Caco-2 (cell line): Measurements from ENCODE around the gene NKAIN4. TPM values are rescaled to one million over a fixed set of nuclear protein-coding genes. Genes with fewer than 3 reads are reported as not detected.

Source experiments
- BruUV-seq: library from RNA; stranded (reverse); fragments of 400-500 nt; replicated peaks from 2 replicates; lab custom pipeline; 2021; lab: Mats Ljungman, UMichigan
- CTCF ChIA-PET: fragments of 300-600 bp; sonication (Branson Sonifier 250); formaldehyde crosslinking; loops from one replicate; lab custom pipeline; 2022; ENCODE audit warnings: antibody characterized with exemption; lab: Charles Lee
- POLR2A ChIA-PET: fragments of 300-600 bp; sonication (Branson Sonifier 250); formaldehyde crosslinking; loops from one replicate; lab custom pipeline; 2022; ENCODE audit warnings: antibody characterized with exemption; lab: Charles Lee
- DNase-seq, 2 experiments: peaks; one replicate each; pipeline versions ENCODE4 v3.0.0 to v3.0.0-alpha.2; 2020 to 2022
- H3K27me3 ChIP-seq: replicated peaks from 2 replicates; pipeline ENCODE4 v1.6.0; 2011; ENCODE audit warnings: low read length; ENCODE audit not compliant: control insufficient read depth, insufficient read depth
- H3K36me3 ChIP-seq: 2 replicates; pipeline ENCODE4 v1.5.1; 2011; ENCODE audit warnings: low read length; ENCODE audit not compliant: control insufficient read depth, insufficient read depth
- H3K4me1 ChIP-seq: fragments of 250-450 bp; sonication (Bioruptor Pico); 2 replicates; pipeline ENCODE4 v1.5.1; 2020; ENCODE audit warnings: mild to moderate bottlenecking
- H3K4me3 ChIP-seq: 2 replicates; pipeline ENCODE4 v1.5.1; 2011; ENCODE audit warnings: low read depth, mild to moderate bottlenecking, control low read depth, low read length
- H3K9me3 ChIP-seq: fragments of 250-450 bp; sonication (Bioruptor Pico); 2 replicates; pipeline ENCODE4 v1.5.1; 2020; ENCODE audit warnings: mild to moderate bottlenecking, moderate library complexity
- H3K27ac Mint-ChIP-seq: one replicate; pipeline ENCODE4 v1.8.0; 2022; ENCODE audit warnings: mixed read lengths; ENCODE audit not compliant: unreplicated experiment
- H3K27me3 Mint-ChIP-seq: one replicate; pipeline ENCODE4 v1.8.0; 2022; ENCODE audit warnings: mixed read lengths; ENCODE audit not compliant: insufficient read depth, unreplicated experiment
- H3K36me3 Mint-ChIP-seq: one replicate; pipeline ENCODE4 v1.8.0; 2022; ENCODE audit warnings: mild to moderate bottlenecking, mixed read lengths; ENCODE audit not compliant: insufficient read depth, unreplicated experiment
- H3K4me1 Mint-ChIP-seq: one replicate; pipeline ENCODE4 v1.8.0; 2022; ENCODE audit warnings: low read depth, mixed read lengths; ENCODE audit not compliant: unreplicated experiment
- H3K4me3 Mint-ChIP-seq: one replicate; pipeline ENCODE4 v1.8.0; 2022; ENCODE audit warnings: mild to moderate bottlenecking, moderate library complexity, mixed read lengths; ENCODE audit not compliant: unreplicated experiment
- H3K9me3 Mint-ChIP-seq: one replicate; pipeline ENCODE4 v1.8.0; 2022; ENCODE audit warnings: mixed read lengths; ENCODE audit not compliant: unreplicated experiment
- intact Hi-C: fragments of 100-400 bp; cut with micrococcal nuclease; formaldehyde crosslinking; loops from one replicate; pipeline ENCODE4 v1.10.0; 2022; ENCODE audit not compliant: unreplicated experiment
- total RNA-seq: library from RNA; stranded (reverse); gene quantifications from 2 replicates; pipeline ENCODE4 v1.2.3, GENCODE V29; 2022
- TF ChIP-seq, protein P1 (sequence below), 2 experiments: fragments of 200-600 bp in 1 of 2; IDR thresholded peaks; 1 replicate in 1 of 2; 2 replicates in 1 of 2; pipeline versions ENCODE4 v1.5.1 to v1.8.0; 2011 to 2022; ENCODE audit warnings: antibody characterized with exemption in 1 of 2, control low read depth in 1 of 2, inconsistent platforms in 1 of 2, low read depth in 1 of 2, low read length in 1 of 2, mild to moderate bottlenecking in 1 of 2, moderate library complexity in 1 of 2; ENCODE audit not compliant: insufficient read depth in 1 of 2, severe bottlenecking in 1 of 2, unreplicated experiment in 1 of 2

Gene NKAIN4
- total RNA-seq, 1 experiment from 2014 or later: 2.7 TPM

DNA sequence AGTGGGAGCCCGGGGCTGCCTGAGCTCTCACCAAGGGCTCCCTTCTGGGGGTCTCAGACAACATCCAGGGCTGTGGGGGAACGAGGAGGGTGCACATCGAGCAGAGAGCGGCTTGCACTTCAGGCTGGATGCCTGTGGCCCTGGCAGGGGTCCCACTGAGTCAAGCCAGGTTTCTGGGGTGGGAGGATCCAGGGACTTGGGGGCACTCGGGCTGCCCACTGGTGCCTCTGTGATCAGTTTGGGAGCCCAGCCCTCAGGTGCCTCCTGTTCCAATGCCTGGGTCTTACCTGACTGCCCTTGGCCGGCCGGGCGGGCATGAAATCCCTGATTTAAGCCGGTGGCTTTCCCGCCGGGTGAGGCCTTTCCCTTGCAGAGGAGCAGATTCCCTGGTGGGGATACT, 39.2 kb upstream of the NKAIN4 start:
- H3K4me1 ChIP-seq: 0 out of 2 replicates have a peak, but pooled peaks cover 5% of the 10 kb centered on the region
- BruUV-seq: no TSS peak
- no peaks in the 10 kb centered on the region for H3K27me3 ChIP-seq
- no peaks in the 10 kb centered on the region for H3K9me3 ChIP-seq
- H3K36me3 ChIP-seq: no peaks in the 10 kb centered on the region
- Mint-ChIP-seq H3K27ac (no peak overlapping the region), H3K4me3 (no peak overlapping the region), H3K4me1 (no peaks in the 10 kb centered on the region), H3K27me3 (peaks cover 3% of the 10 kb centered on the region), H3K36me3 (peaks cover 61% of the 10 kb centered on the region), H3K9me3 (no peaks in the 10 kb centered on the region)
- TF ChIP-seq, protein P1, sequence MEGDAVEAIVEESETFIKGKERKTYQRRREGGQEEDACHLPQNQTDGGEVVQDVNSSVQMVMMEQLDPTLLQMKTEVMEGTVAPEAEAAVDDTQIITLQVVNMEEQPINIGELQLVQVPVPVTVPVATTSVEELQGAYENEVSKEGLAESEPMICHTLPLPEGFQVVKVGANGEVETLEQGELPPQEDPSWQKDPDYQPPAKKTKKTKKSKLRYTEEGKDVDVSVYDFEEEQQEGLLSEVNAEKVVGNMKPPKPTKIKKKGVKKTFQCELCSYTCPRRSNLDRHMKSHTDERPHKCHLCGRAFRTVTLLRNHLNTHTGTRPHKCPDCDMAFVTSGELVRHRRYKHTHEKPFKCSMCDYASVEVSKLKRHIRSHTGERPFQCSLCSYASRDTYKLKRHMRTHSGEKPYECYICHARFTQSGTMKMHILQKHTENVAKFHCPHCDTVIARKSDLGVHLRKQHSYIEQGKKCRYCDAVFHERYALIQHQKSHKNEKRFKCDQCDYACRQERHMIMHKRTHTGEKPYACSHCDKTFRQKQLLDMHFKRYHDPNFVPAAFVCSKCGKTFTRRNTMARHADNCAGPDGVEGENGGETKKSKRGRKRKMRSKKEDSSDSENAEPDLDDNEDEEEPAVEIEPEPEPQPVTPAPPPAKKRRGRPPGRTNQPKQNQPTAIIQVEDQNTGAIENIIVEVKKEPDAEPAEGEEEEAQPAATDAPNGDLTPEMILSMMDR (IDR thresholded peaks at IDR 0.05; ENCODE audit: insufficient read depth in 1 of 2, low read depth in 1 of 2, low read length in 1 of 2, severe bottlenecking in 1 of 2, unreplicated experiment in 1 of 2): no peak
- ChIA-PET POLR2A (no interaction called here), CTCF (no interaction called here)
- intact Hi-C loops: loop anchor here (5.0 kb wide), 1 partner anchor 111 kb away; no protein-coding TSS in a partner anchor
- no peak overlapping the region for H3K4me3 ChIP-seq
- DNase-seq: no peak

DNA sequence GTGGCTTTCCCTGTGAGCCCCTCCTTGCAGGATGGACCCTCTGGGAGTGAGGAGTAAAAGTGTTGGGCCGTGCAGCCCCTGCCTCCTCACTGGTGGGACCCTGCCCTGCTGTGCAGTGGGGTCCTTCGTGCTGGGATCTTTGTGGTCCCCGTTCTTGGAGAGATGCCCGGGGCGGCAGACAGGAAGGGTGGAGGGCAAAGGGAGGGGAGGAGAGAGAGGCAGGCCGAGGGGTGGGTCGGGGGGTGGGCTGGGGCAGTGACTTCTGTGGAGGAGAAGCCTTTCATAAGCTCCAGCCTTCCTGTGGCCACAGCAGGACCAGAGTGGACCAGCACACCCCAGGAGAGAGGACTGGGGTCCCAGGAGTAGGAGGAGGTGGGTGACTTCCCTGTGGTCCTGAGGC, 38.6 kb upstream of the NKAIN4 start, which contains the start of gene COL20A1:
Gene COL20A1 (plus strand): TSS at position 283 of the 400 bp plus-strand sequence. CDS start 1,922 bp downstream, outside the sequence.
- POLR2A ChIA-PET: no interaction called here
- Mint-ChIP-seq H3K9me3 (no peaks in the 10 kb centered on the region), H3K27me3 (no peaks in the 10 kb centered on the region), H3K4me3 (peak within 1 kb of the TSS; percentile 14), H3K27ac (peak within 1 kb of the TSS; percentile 39), H3K4me1 (no peaks in the 10 kb centered on the region), H3K36me3 (peaks cover 66% of the 10 kb centered on the region)
- Histone ChIP-seq H3K4me3 (no peak within 1 kb of the TSS), H3K27me3 (no peaks in the 10 kb centered on the region), H3K36me3 (no peaks in the 10 kb centered on the region), H3K4me1 (0 out of 2 replicates have a peak, but pooled peaks cover 5% of the 10 kb centered on the region), H3K9me3 (no peaks in the 10 kb centered on the region)
- CTCF ChIA-PET: interaction anchor here (1.5 kb wide), 1 partner anchor 38 kb away, joined by 6 read pairs; no protein-coding TSS in a partner anchor
- intact Hi-C loops: loop anchor here (5.0 kb wide), 1 partner anchor 111 kb away; no protein-coding TSS in a partner anchor
- DNase-seq: no peak
- TF ChIP-seq, protein P1 (IDR thresholded peaks at IDR 0.05; ENCODE audit: insufficient read depth in 1 of 2, low read depth in 1 of 2, low read length in 1 of 2, severe bottlenecking in 1 of 2, unreplicated experiment in 1 of 2): no peak
- no TSS peak for BruUV-seq

DNA sequence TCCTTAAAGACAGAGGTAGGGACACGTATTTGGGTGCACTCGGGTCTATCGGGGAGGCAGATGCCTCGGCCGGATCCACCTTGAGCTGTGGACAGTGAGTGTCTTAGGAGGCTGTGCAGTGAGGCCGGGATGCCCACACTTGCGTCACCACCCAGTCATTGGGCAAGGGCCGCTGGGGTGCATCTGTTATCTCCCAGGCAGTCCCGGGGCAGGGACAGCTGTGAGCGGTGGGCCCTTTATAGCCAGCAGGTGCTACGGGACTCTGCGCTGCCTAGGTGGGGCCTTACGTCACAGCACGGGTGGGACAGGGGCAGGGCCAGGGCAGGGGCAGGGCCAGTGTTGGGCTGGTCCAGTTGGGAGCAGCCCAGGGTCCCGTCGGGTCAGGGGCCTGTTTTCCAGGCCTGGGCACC, 38.0 kb upstream of the NKAIN4 start:
- Mint-ChIP-seq H3K27ac (peak overlapping the region; percentile 39), H3K36me3 (peaks cover 72% of the 10 kb centered on the region), H3K9me3 (no peaks in the 10 kb centered on the region), H3K27me3 (no peaks in the 10 kb centered on the region), H3K4me1 (no peaks in the 10 kb centered on the region), H3K4me3 (peak overlapping the region; percentile 14)
- intact Hi-C loops: loop anchor here (5.0 kb wide), 1 partner anchor 110 kb away; no protein-coding TSS in a partner anchor
- no peak for DNase-seq
- TF ChIP-seq, protein P1 (IDR thresholded peaks at IDR 0.05; ENCODE audit: insufficient read depth in 1 of 2, low read depth in 1 of 2, low read length in 1 of 2, severe bottlenecking in 1 of 2, unreplicated experiment in 1 of 2): no peak
- POLR2A ChIA-PET: no interaction called here
- Histone ChIP-seq H3K4me3 (no peak overlapping the region), H3K9me3 (no peaks in the 10 kb centered on the region), H3K27me3 (no peaks in the 10 kb centered on the region), H3K4me1 (0 out of 2 replicates have a peak, but pooled peaks cover 5% of the 10 kb centered on the region), H3K36me3 (no peaks in the 10 kb centered on the region)
- CTCF ChIA-PET: interaction anchor here (0.6 to 3.1 kb wide), 6 partner anchors 11 to 90 kb away, joined by 3 to 24 read pairs (median 6); partner anchors contain the start of gene ARFGAP1
- no TSS peak for BruUV-seq
